ENCODE data around the gene HOXA2.

DNA sequence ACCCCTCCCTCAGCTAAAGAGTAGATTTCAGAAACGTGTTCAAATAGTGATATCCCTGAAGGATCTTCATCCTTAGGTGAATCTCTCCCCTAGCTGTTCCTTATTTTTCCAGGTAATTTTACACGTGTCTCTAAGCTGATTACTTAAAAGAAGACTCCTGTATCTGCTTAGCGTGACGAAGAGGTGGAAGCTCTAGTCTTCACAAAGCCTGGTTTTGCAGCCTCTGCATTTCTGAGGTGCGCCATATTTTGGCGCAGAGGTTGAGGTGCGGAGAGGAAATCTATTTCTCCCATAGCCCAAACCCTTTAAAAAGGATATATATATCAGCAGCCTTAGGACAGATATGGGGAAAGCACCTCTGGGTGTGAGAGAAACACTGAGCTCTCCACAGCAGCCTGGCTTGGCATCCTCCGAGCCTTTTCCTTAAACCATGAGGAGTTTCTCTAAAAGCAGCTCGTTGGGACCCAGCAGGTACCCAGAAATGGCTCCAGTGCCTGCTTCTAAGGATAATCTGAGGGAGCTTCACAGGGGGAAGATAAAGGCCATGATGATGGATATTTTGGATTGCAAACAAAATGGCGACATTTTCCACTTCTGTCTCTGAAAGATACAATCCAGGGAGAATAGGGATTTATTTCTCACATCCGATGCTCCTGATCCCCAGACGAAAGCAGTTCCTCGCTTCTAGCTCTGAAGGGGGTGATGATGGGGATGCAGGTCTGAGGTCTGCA, 3.0 kb upstream of the HOXA2 start:
- TF ChIP-seq, protein P1, sequence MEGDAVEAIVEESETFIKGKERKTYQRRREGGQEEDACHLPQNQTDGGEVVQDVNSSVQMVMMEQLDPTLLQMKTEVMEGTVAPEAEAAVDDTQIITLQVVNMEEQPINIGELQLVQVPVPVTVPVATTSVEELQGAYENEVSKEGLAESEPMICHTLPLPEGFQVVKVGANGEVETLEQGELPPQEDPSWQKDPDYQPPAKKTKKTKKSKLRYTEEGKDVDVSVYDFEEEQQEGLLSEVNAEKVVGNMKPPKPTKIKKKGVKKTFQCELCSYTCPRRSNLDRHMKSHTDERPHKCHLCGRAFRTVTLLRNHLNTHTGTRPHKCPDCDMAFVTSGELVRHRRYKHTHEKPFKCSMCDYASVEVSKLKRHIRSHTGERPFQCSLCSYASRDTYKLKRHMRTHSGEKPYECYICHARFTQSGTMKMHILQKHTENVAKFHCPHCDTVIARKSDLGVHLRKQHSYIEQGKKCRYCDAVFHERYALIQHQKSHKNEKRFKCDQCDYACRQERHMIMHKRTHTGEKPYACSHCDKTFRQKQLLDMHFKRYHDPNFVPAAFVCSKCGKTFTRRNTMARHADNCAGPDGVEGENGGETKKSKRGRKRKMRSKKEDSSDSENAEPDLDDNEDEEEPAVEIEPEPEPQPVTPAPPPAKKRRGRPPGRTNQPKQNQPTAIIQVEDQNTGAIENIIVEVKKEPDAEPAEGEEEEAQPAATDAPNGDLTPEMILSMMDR (IDR thresholded peaks at IDR 0.05; ENCODE audit: low read depth, low read length, missing input control), result no peak
- TF ChIP-seq SP1 (IDR thresholded peaks at IDR 0.05) (no peak), NR2F2 (IDR thresholded peaks at IDR 0.05) (no peak), TAF1 (conservative IDR thresholded peaks at IDR 0.05) (no peak), GABPA (IDR thresholded peaks at IDR 0.05 in 1 of 2, conservative IDR thresholded peaks at IDR 0.05 in 1 of 2) (no peak), EGR1 (IDR thresholded peaks at IDR 0.05; ENCODE audit: low read depth in 2 of 2) (no peak), YY1 (IDR thresholded peaks at IDR 0.05) (no peak)
- TF ChIP-seq, protein P2, sequence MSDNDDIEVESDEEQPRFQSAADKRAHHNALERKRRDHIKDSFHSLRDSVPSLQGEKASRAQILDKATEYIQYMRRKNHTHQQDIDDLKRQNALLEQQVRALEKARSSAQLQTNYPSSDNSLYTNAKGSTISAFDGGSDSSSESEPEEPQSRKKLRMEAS (IDR thresholded peaks at IDR 0.05), result no peak
- TF ChIP-seq, protein P3, sequence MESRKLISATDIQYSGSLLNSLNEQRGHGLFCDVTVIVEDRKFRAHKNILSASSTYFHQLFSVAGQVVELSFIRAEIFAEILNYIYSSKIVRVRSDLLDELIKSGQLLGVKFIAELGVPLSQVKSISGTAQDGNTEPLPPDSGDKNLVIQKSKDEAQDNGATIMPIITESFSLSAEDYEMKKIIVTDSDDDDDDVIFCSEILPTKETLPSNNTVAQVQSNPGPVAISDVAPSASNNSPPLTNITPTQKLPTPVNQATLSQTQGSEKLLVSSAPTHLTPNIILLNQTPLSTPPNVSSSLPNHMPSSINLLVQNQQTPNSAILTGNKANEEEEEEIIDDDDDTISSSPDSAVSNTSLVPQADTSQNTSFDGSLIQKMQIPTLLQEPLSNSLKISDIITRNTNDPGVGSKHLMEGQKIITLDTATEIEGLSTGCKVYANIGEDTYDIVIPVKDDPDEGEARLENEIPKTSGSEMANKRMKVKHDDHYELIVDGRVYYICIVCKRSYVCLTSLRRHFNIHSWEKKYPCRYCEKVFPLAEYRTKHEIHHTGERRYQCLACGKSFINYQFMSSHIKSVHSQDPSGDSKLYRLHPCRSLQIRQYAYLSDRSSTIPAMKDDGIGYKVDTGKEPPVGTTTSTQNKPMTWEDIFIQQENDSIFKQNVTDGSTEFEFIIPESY (IDR thresholded peaks at IDR 0.05), result no peak
- TF ChIP-seq, protein P4, sequence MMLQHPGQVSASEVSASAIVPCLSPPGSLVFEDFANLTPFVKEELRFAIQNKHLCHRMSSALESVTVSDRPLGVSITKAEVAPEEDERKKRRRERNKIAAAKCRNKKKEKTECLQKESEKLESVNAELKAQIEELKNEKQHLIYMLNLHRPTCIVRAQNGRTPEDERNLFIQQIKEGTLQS (IDR thresholded peaks at IDR 0.05), result no peak
- TF ChIP-seq, protein P5, sequence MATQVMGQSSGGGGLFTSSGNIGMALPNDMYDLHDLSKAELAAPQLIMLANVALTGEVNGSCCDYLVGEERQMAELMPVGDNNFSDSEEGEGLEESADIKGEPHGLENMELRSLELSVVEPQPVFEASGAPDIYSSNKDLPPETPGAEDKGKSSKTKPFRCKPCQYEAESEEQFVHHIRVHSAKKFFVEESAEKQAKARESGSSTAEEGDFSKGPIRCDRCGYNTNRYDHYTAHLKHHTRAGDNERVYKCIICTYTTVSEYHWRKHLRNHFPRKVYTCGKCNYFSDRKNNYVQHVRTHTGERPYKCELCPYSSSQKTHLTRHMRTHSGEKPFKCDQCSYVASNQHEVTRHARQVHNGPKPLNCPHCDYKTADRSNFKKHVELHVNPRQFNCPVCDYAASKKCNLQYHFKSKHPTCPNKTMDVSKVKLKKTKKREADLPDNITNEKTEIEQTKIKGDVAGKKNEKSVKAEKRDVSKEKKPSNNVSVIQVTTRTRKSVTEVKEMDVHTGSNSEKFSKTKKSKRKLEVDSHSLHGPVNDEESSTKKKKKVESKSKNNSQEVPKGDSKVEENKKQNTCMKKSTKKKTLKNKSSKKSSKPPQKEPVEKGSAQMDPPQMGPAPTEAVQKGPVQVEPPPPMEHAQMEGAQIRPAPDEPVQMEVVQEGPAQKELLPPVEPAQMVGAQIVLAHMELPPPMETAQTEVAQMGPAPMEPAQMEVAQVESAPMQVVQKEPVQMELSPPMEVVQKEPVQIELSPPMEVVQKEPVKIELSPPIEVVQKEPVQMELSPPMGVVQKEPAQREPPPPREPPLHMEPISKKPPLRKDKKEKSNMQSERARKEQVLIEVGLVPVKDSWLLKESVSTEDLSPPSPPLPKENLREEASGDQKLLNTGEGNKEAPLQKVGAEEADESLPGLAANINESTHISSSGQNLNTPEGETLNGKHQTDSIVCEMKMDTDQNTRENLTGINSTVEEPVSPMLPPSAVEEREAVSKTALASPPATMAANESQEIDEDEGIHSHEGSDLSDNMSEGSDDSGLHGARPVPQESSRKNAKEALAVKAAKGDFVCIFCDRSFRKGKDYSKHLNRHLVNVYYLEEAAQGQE (IDR thresholded peaks at IDR 0.05), result no peak
